HG02623 (cell line): ENCODE results near the gene CSF3.
"Not testable (repeated sequence)": the region's sequence is repeated elsewhere in the genome, so short reads cannot be mapped to it uniquely, and the experiment has no call there.

Experiments used
- ATAC-seq: cut with Tn5 transposase; IDR thresholded peaks from one replicate; pipeline ENCODE4 v1.9.1; 2021; ENCODE audit warnings: moderate library complexity; ENCODE audit not compliant: unreplicated experiment

Gene CSF3

GRCh38 chr17:39996800-39997199, 18.4 kb upstream of the CSF3 start:
- ATAC-seq = no peak

- no peak for ATAC-seq
Measured at GRCh38 chr17:39997543-39997942, 17.7 kb upstream of the CSF3 start.

GRCh38 chr17:39999067-39999466, 16.2 kb upstream of the CSF3 start:
- no peak for ATAC-seq

GRCh38 chr17:40000161-40000560, 15.1 kb upstream of the CSF3 start:
- ATAC-seq = no peak

GRCh38 chr17:40001335-40001734, 13.9 kb upstream of the CSF3 start:
- not testable (repeated sequence) for ATAC-seq

GRCh38 chr17:40004072-40004471, 11.2 kb upstream of the CSF3 start:
- no peak for ATAC-seq

- ATAC-seq = no peak
Measured at GRCh38 chr17:40004712-40005111, 10.5 kb upstream of the CSF3 start.

GRCh38 chr17:40005520-40005919, 9.7 kb upstream of the CSF3 start:
- no peak for ATAC-seq

- not testable (repeated sequence) for ATAC-seq
Measured at GRCh38 chr17:40010946-40011500, 4.2 kb upstream of the CSF3 start.

GRCh38 chr17:40012017-40012647, 3.1 kb upstream of the CSF3 start:
- not testable (repeated sequence) for ATAC-seq

- ATAC-seq = no peak
Measured at GRCh38 chr17:40014375-40014980, 762 bp upstream of the CSF3 start.

GRCh38 chr17:40015998-40016985, 1.1 kb downstream of the CSF3 start:
- ATAC-seq = no peak

GRCh38 chr17:40017422-40018080, 2.3 kb downstream of the CSF3 start:
- ATAC-seq = no peak

- ATAC-seq = no peak
Measured at GRCh38 chr17:40018211-40019121, 3.2 kb downstream of the CSF3 start.

GRCh38 chr17:40019140-40019991, 4.1 kb downstream of the CSF3 start:
- ATAC-seq = no peak

GRCh38 chr17:40020146-40020545, 4.9 kb downstream of the CSF3 start:
- ATAC-seq = no peak

GRCh38 chr17:40021451-40021971, 6.3 kb downstream of the CSF3 start:
- ATAC-seq = no peak

- no peak for ATAC-seq
Measured at GRCh38 chr17:40022497-40022896, 7.3 kb downstream of the CSF3 start.
